ENCODE measurements around the gene SGMS1. TPM values are rescaled to one million over a fixed set of nuclear protein-coding genes. Genes with fewer than 3 reads are reported as not detected.

SGMS1 gene
- polyA plus RNA-seq, 1 donor (not counting 4 experiments of a cell fraction or from before 2014, with no cell fraction given) = 18.3 TPM

DNA sequence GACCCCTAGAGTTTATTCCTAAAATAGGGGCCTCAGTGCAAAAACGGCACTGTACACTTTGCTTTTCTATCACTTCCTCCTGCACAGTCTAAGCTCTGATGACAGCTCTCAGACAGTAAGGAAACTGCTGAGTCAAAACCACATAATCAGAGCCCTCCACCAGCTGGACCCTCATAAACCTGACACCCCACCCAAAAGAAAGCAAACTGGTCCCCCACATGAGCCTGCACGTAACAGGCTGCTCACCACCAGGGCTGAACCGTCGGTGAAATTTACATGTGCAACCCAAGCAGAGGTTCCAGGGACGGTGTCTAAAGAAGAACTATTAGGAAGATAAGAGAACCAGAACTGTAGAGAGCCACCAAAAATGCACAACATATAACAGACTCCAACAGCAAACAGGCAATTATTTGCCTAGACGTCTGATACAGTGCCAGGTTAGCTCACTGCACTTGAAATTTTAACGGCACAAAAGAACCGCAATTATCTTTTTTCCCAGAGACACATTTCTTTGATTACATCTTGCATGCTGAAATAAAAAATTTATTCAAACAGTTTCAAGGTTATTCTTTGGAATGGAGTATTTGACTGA is 19.6 kb downstream of the SGMS1 start:
- no peaks in the 10 kb centered on the region for H3K9me1 ChIP-seq (ENCODE audit: control insufficient read depth, extremely low read depth, insufficient read depth, low read length)
- H3K9ac ChIP-seq (ENCODE audit: control insufficient read depth, extremely low read depth, insufficient read depth, low read length) = peak overlapping the region; percentile 18
- no peak overlapping the region for H2AFZ ChIP-seq (ENCODE audit: control insufficient read depth, low read length)
- peaks cover 3% of the 10 kb centered on the region for H4K20me1 ChIP-seq (ENCODE audit: control insufficient read depth, extremely low read depth, insufficient read depth, low read length)
- H3K79me2 ChIP-seq (ENCODE audit: control insufficient read depth, insufficient read depth, low read length) = peaks cover 2% of the 10 kb centered on the region
- no peaks in the 10 kb centered on the region for H3K9me3 ChIP-seq (ENCODE audit: control insufficient read depth, low read depth, low read length)
- FAIRE-seq (peak; percentile 13), DNase-seq (ENCODE audit: low read depth, low spot score) (no peak)
- peaks cover 46% of the 10 kb centered on the region for H3K4me1 ChIP-seq (ENCODE audit: control insufficient read depth, extremely low read depth, insufficient read depth, low read length)
- H3K4me3 ChIP-seq (ENCODE audit: control insufficient read depth in 2 of 3, extremely low read depth in 1 of 3, insufficient read depth in 2 of 3, low read depth in 1 of 3, low read length in 3 of 3) = peak overlapping the region in 2 of 3 experiments; percentile 23 to 54
- H3K36me3 ChIP-seq (ENCODE audit: control insufficient read depth in 2 of 2, extremely low read depth in 1 of 2, insufficient read depth in 2 of 2, low read length in 2 of 2) = no peaks in the 10 kb centered on the region
- no peak for TF ChIP-seq EZH2 (IDR thresholded peaks at IDR 0.05; ENCODE audit: low read length)
- TF ChIP-seq, protein P1, sequence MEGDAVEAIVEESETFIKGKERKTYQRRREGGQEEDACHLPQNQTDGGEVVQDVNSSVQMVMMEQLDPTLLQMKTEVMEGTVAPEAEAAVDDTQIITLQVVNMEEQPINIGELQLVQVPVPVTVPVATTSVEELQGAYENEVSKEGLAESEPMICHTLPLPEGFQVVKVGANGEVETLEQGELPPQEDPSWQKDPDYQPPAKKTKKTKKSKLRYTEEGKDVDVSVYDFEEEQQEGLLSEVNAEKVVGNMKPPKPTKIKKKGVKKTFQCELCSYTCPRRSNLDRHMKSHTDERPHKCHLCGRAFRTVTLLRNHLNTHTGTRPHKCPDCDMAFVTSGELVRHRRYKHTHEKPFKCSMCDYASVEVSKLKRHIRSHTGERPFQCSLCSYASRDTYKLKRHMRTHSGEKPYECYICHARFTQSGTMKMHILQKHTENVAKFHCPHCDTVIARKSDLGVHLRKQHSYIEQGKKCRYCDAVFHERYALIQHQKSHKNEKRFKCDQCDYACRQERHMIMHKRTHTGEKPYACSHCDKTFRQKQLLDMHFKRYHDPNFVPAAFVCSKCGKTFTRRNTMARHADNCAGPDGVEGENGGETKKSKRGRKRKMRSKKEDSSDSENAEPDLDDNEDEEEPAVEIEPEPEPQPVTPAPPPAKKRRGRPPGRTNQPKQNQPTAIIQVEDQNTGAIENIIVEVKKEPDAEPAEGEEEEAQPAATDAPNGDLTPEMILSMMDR (optimal IDR thresholded peaks at IDR 0.05 in 1 of 3, IDR thresholded peaks at IDR 0.05 in 1 of 3, conservative IDR thresholded peaks at IDR 0.05 in 1 of 3; ENCODE audit: extremely low read depth in 1 of 3, insufficient read depth in 2 of 3, low read length in 3 of 3) = no peak
- H3K27me3 ChIP-seq (ENCODE audit: control insufficient read depth, extremely low read depth, insufficient read depth, low read length) = no peaks in the 10 kb centered on the region
- H3K4me2 ChIP-seq (ENCODE audit: control insufficient read depth, extremely low read depth, insufficient read depth, low read depth, low read length) = peak overlapping the region; percentile 80
- peak overlapping the region; percentile 75 for H3K27ac ChIP-seq (ENCODE audit: control insufficient read depth, insufficient read depth, low read length)
- dilution Hi-C loops (cut with MboI; ENCODE audit: extremely low pct_ligation_motif_present, low sequenced_read_pairs) = no loop called here

- H3K4me2 ChIP-seq (ENCODE audit: control insufficient read depth, extremely low read depth, insufficient read depth, low read depth, low read length) = no peak overlapping the region
- H3K4me1 ChIP-seq (ENCODE audit: control insufficient read depth, extremely low read depth, insufficient read depth, low read length) = peaks cover 46% of the 10 kb centered on the region
- H3K36me3 ChIP-seq (ENCODE audit: control insufficient read depth in 2 of 2, extremely low read depth in 1 of 2, insufficient read depth in 2 of 2, low read length in 2 of 2) = no peaks in the 10 kb centered on the region
- H4K20me1 ChIP-seq (ENCODE audit: control insufficient read depth, extremely low read depth, insufficient read depth, low read length) = peaks cover 3% of the 10 kb centered on the region
- no peak for TF ChIP-seq EZH2 (IDR thresholded peaks at IDR 0.05; ENCODE audit: low read length)
- TF ChIP-seq, protein P1 (optimal IDR thresholded peaks at IDR 0.05 in 1 of 3, IDR thresholded peaks at IDR 0.05 in 1 of 3, conservative IDR thresholded peaks at IDR 0.05 in 1 of 3; ENCODE audit: extremely low read depth in 1 of 3, insufficient read depth in 2 of 3, low read length in 3 of 3) = no peak
- H2AFZ ChIP-seq (ENCODE audit: control insufficient read depth, low read length) = no peak overlapping the region
- H3K9ac ChIP-seq (ENCODE audit: control insufficient read depth, extremely low read depth, insufficient read depth, low read length) = no peak overlapping the region
- H3K27ac ChIP-seq (ENCODE audit: control insufficient read depth, insufficient read depth, low read length) = no peak overlapping the region
- peaks cover 2% of the 10 kb centered on the region for H3K79me2 ChIP-seq (ENCODE audit: control insufficient read depth, insufficient read depth, low read length)
- dilution Hi-C loops (cut with MboI; ENCODE audit: extremely low pct_ligation_motif_present, low sequenced_read_pairs) = no loop called here
- DNase-seq (ENCODE audit: low read depth, low spot score) (no peak), FAIRE-seq (no peak)
- no peaks in the 10 kb centered on the region for H3K9me3 ChIP-seq (ENCODE audit: control insufficient read depth, low read depth, low read length)
- H3K9me1 ChIP-seq (ENCODE audit: control insufficient read depth, extremely low read depth, insufficient read depth, low read length) = no peaks in the 10 kb centered on the region
- no peak overlapping the region for H3K4me3 ChIP-seq (ENCODE audit: control insufficient read depth in 2 of 3, extremely low read depth in 1 of 3, insufficient read depth in 2 of 3, low read depth in 1 of 3, low read length in 3 of 3)
- no peaks in the 10 kb centered on the region for H3K27me3 ChIP-seq (ENCODE audit: control insufficient read depth, extremely low read depth, insufficient read depth, low read length)
Measured at GRCh38 chr10:50603151-50603850, 20.5 kb downstream of the SGMS1 start.
